ENCODE data around the gene C1QTNF2. TPM values are rescaled to one million over a fixed set of nuclear protein-coding genes. Genes with fewer than 3 reads are reported as not detected.

Gene C1QTNF2
- total and polyA plus RNA-seq, 5 experiments from 2014 or later = not detected

DNA sequence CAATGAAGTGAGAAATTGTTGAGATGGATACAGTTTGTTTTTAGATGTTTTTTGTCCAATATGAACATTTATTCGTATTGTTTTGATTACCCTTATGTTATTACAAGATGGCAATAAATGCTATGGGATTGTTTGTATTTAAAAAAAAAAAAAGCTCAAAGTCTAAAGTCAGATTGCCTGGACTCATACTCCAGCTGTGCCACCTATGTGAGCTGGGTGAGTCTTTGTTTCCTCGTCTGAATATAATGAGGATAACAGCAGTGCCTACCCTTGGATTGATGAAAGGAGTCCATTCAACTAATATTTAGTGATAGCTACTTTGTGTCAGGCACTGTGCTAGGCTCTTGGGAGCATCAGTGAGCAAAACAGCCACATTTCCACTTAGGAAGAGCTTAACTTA, 43.4 kb downstream of the C1QTNF2 start:
- no peak for ATAC-seq
- no peak overlapping the region for H3K4me3 Mint-ChIP-seq

GRCh38 chr5:160325716-160326115, 44.7 kb downstream of the C1QTNF2 start:
- Mint-ChIP-seq H3K36me3 (no peaks in the 10 kb centered on the region), H3K4me3 (no peak overlapping the region), H3K27ac (no peak overlapping the region), H3K27me3 (peaks cover 1 to 13% (median 7%) of the 10 kb centered on the region in 5 donors), H3K4me1 (peaks cover 0 to 10% (median 3%) of the 10 kb centered on the region in 4 donors), H3K9me3 (no peaks in the 10 kb centered on the region)
- POLR2A ChIA-PET = no interaction called here
- ATAC-seq (no peak), DNase-seq (no peak)

More for the DNA sequence above, 43.4 kb downstream of the C1QTNF2 start:
- peaks cover 0 to 4% (median under 1%) of the 10 kb centered on the region in 5 donors for H3K27me3 Mint-ChIP-seq
- no peaks in the 10 kb centered on the region for H3K9me3 Mint-ChIP-seq
- H3K36me3 Mint-ChIP-seq = no peaks in the 10 kb centered on the region
- DNase-seq = no peak
- H3K27ac Mint-ChIP-seq = no peak overlapping the region
- peaks cover 0 to 10% (median 3%) of the 10 kb centered on the region in 4 donors for H3K4me1 Mint-ChIP-seq
- POLR2A ChIA-PET = no interaction called here

DNA sequence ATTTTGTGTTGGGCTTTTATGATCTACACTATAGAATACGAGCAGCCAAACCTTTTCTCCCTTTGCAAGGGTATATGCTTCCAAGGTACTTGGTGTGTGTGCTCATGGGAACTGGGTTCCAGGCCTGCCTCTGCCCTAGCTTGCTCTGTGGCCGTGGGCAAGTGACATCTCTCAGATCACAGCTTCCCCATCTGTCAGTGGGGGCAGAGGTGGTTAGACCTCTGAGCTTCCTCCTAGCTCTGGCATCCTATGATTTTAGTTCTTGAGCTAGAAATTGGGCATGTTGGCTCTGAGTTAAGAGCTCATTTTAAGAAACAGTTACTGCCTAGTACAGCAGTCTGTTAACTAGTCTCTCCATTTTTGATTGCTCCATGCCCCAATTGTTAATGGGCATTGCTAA, 45.5 kb downstream of the C1QTNF2 start:
- Mint-ChIP-seq H3K36me3 (no peaks in the 10 kb centered on the region), H3K9me3 (no peaks in the 10 kb centered on the region), H3K4me3 (no peak overlapping the region), H3K27me3 (peaks cover 1 to 17% (median 15%) of the 10 kb centered on the region in 5 donors), H3K27ac (peak overlapping the region in 1 of 10 donors; percentile 52), H3K4me1 (peaks cover 0 to 2% (median under 1%) of the 10 kb centered on the region in 4 donors)
- DNase-seq (no peak), ATAC-seq (no peak)
- POLR2A ChIA-PET = no interaction called here

GRCh38 chr5:160318409-160318808, 52.0 kb downstream of the C1QTNF2 start:
- H3K27me3 Mint-ChIP-seq = peaks cover 16 to 62% (median 33%) of the 10 kb centered on the region in 5 donors
- DNase-seq (no peak), ATAC-seq (no peak)
- POLR2A ChIA-PET = no interaction called here
- H3K4me1 Mint-ChIP-seq = no peaks in the 10 kb centered on the region
- H3K9me3 Mint-ChIP-seq = no peaks in the 10 kb centered on the region
- H3K36me3 Mint-ChIP-seq = no peaks in the 10 kb centered on the region
- H3K4me3 Mint-ChIP-seq = no peak overlapping the region
- no peak overlapping the region for H3K27ac Mint-ChIP-seq

DNA sequence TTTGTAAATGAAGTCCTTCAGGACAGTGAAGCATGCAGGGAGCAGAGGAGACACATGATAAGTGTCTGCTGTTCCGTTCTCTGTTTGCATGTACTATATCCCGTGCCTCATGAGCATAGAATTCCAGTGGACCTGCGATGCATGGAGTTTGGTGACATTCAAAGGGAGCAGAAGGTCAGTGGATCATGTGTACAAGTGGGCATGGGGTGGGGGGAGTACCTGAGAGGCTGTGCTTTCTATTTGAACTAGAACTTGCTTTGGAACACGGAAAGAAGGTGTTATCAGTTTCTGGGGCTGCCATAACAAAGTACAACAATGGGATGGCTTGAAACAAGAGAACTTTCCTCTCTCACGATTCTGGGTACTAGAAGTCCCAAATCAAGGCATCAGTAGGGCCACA, 53.0 kb downstream of the C1QTNF2 start:
- POLR2A ChIA-PET = no interaction called here
- peaks cover 3 to 7% (median 6%) of the 10 kb centered on the region in 4 donors for H3K4me1 Mint-ChIP-seq
- DNase-seq (no peak), ATAC-seq (no peak)
- H3K36me3 Mint-ChIP-seq = no peaks in the 10 kb centered on the region
- no peaks in the 10 kb centered on the region for H3K9me3 Mint-ChIP-seq
- peaks cover 23 to 71% (median 41%) of the 10 kb centered on the region in 5 donors for H3K27me3 Mint-ChIP-seq
- no peak overlapping the region for H3K27ac Mint-ChIP-seq
- no peak overlapping the region for H3K4me3 Mint-ChIP-seq

- Mint-ChIP-seq H3K4me1 (peaks cover 5 to 15% (median 9%) of the 10 kb centered on the region in 4 donors), H3K27ac (no peak overlapping the region), H3K27me3 (peaks cover 24 to 77% (median 40%) of the 10 kb centered on the region in 5 donors), H3K36me3 (no peaks in the 10 kb centered on the region), H3K9me3 (no peaks in the 10 kb centered on the region), H3K4me3 (no peak overlapping the region)
- no peak for DNase-seq
- no peak for ATAC-seq
- POLR2A ChIA-PET = no interaction called here
These were observed 54.5 kb downstream of the C1QTNF2 start for GRCh38 chr5:160315968-160316367.

DNA sequence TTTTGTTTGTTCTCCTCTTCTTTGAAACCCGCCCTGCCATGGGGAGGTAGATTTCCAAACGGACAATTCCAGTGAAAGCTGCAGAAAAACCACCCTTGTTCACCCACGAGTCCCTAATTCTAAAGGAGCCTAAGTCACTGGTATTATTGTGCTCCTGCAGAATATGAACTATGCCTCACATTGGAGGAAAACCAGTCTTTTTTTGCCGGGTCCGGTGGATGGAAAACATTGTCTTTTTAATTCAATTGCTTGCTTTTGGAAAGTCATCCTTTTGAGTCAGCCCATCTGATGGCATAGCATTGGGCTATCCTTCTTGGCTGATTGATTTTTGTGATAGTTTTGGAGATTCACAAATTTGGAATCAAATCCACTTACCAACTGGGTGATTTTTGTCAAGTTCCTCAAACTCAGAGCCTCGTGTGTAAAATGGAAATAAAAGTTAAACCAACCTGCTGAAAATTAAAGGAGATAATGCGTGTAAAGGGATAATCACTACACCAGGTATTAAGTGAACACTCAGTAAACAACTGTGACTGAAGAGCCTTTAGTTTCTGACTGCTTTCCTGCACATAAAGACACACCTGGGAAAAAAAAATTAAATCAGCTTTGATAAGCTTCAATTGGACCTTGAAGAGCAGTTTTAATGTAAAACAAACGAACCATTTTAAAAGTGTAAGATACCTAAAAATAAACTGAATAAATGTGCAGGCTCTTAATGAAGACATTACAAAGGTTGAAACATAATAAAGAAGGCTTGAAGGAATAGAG, 57.3 kb downstream of the C1QTNF2 start:
- Mint-ChIP-seq H3K4me1 (peaks cover 5 to 22% (median 9%) of the 10 kb centered on the region in 4 donors), H3K27ac (peak overlapping the region in 1 of 10 donors; percentile 20), H3K36me3 (no peaks in the 10 kb centered on the region), H3K27me3 (peaks cover 39 to 90% (median 62%) of the 10 kb centered on the region in 5 donors), H3K4me3 (peak overlapping the region; percentile 67 to 93 (median 84)), H3K9me3 (no peaks in the 10 kb centered on the region)
- POLR2A ChIA-PET = no interaction called here
- DNase-seq (no peak), ATAC-seq (no peak)

GRCh38 chr5:160312134-160312959, 58.1 kb downstream of the C1QTNF2 start, which contains the start of gene CCNJL:
CCNJL (minus strand) TSS chr5:160312564; CDS start chr5:160311923, 641 bp downstream.
- ATAC-seq = no peak

GRCh38 chr5:160311491-160312133, 58.8 kb downstream of the C1QTNF2 start:
- no peak overlapping the region for H3K27ac Mint-ChIP-seq
- POLR2A ChIA-PET = no interaction called here
- H3K9me3 Mint-ChIP-seq = no peaks in the 10 kb centered on the region
- no peaks in the 10 kb centered on the region for H3K36me3 Mint-ChIP-seq
- ATAC-seq = no peak
- H3K4me3 Mint-ChIP-seq = peak overlapping the region; percentile 4 to 81 (median 76)
- H3K27me3 Mint-ChIP-seq = peaks cover 42 to 95% (median 65%) of the 10 kb centered on the region in 5 donors
- H3K4me1 Mint-ChIP-seq = peaks cover 5 to 22% (median 9%) of the 10 kb centered on the region in 4 donors
- DNase-seq = no peak

More at GRCh38 chr5:160312134-160312959, 58.1 kb downstream of the C1QTNF2 start, which contains the start of gene CCNJL:
- peak within 1 kb of the TSS in 1 of 10 donors; percentile 20 for H3K27ac Mint-ChIP-seq
- no peaks in the 10 kb centered on the region for H3K36me3 Mint-ChIP-seq
- H3K9me3 Mint-ChIP-seq = no peaks in the 10 kb centered on the region
- peaks cover 5 to 22% (median 9%) of the 10 kb centered on the region in 4 donors for H3K4me1 Mint-ChIP-seq
- POLR2A ChIA-PET = no interaction called here
- DNase-seq = no peak
- H3K4me3 Mint-ChIP-seq = peak within 1 kb of the TSS; percentile 67 to 93 (median 84)
- peaks cover 43 to 93% (median 63%) of the 10 kb centered on the region in 5 donors for H3K27me3 Mint-ChIP-seq

DNA sequence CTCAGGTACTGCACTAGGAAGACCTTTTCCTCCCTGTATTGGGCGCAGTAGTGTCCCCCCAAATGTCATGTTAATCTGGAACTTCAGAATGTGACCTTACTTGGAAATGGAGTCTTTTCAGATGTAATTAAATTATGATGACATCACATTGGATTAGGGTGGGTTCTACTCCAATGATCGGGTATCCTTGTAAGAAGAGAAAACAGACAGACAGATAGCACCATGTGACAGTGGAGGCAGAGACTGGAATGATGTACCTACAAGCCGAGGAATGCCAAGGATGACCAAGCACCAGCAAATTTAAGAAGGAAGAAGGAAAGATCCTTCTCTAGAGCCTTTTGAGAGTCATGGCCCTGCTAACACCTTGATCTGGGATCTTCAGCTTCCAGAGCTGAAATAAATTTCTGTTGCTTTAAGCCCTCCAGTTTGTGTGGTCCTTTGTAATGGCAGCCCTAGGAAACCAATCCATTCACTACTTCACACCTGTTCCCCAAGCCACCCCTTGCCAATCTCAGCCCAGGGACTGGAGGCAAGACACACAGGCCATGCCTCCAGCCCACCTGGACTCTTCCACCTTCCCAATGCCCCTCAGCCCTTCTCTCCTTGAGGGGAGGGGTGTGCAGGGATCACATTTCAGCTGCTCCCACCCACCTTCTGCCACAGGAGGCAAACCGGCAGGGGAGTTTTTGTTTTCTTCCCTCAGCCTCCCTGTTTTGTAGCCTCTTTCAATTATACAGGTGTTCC, 59.7 kb downstream of the C1QTNF2 start:
- H3K36me3 Mint-ChIP-seq = no peaks in the 10 kb centered on the region
- no peak for ATAC-seq
- peak overlapping the region in 2 of 10 donors; percentile 30 to 32 for H3K4me3 Mint-ChIP-seq
- peaks cover 39 to 92% (median 59%) of the 10 kb centered on the region in 5 donors for H3K27me3 Mint-ChIP-seq
- H3K27ac Mint-ChIP-seq = no peak overlapping the region
- no peak for DNase-seq
- H3K9me3 Mint-ChIP-seq = no peaks in the 10 kb centered on the region
- POLR2A ChIA-PET = no interaction called here
- H3K4me1 Mint-ChIP-seq = peaks cover 5 to 22% (median 9%) of the 10 kb centered on the region in 4 donors

GRCh38 chr5:160310140-160310539, 60.3 kb downstream of the C1QTNF2 start:
- H3K4me3 Mint-ChIP-seq = no peak overlapping the region
- no peak overlapping the region for H3K27ac Mint-ChIP-seq
- H3K27me3 Mint-ChIP-seq = peaks cover 38 to 92% (median 56%) of the 10 kb centered on the region in 5 donors
- POLR2A ChIA-PET = no interaction called here
- no peaks in the 10 kb centered on the region for H3K9me3 Mint-ChIP-seq
- H3K36me3 Mint-ChIP-seq = no peaks in the 10 kb centered on the region
- ATAC-seq (no peak), DNase-seq (no peak)
- H3K4me1 Mint-ChIP-seq = peaks cover 5 to 22% (median 9%) of the 10 kb centered on the region in 4 donors

- H3K9me3 Mint-ChIP-seq = no peaks in the 10 kb centered on the region
- peaks cover 0 to 14% (median 3%) of the 10 kb centered on the region in 4 donors for H3K4me1 Mint-ChIP-seq
- no peak overlapping the region for H3K4me3 Mint-ChIP-seq
- H3K27ac Mint-ChIP-seq = no peak overlapping the region
- H3K27me3 Mint-ChIP-seq = peaks cover 28 to 75% (median 49%) of the 10 kb centered on the region in 5 donors
- POLR2A ChIA-PET = no interaction called here
- DNase-seq = no peak
- ATAC-seq = no peak
- H3K36me3 Mint-ChIP-seq = no peaks in the 10 kb centered on the region
These were observed 63.7 kb downstream of the C1QTNF2 start for GRCh38 chr5:160306696-160307095.
